HK-2 (cell line): ENCODE measurements around the gene CCL5.
"Not testable (repeated sequence)": the region's sequence is repeated elsewhere in the genome, so short reads cannot be mapped to it uniquely, and the experiment has no call there.

Experiments used
- DNase-seq: peaks from one replicate; pipeline ENCODE4 v3.0.0-alpha.2; 2018; ENCODE audit not compliant: unreplicated experiment

The CCL5 gene

DNA sequence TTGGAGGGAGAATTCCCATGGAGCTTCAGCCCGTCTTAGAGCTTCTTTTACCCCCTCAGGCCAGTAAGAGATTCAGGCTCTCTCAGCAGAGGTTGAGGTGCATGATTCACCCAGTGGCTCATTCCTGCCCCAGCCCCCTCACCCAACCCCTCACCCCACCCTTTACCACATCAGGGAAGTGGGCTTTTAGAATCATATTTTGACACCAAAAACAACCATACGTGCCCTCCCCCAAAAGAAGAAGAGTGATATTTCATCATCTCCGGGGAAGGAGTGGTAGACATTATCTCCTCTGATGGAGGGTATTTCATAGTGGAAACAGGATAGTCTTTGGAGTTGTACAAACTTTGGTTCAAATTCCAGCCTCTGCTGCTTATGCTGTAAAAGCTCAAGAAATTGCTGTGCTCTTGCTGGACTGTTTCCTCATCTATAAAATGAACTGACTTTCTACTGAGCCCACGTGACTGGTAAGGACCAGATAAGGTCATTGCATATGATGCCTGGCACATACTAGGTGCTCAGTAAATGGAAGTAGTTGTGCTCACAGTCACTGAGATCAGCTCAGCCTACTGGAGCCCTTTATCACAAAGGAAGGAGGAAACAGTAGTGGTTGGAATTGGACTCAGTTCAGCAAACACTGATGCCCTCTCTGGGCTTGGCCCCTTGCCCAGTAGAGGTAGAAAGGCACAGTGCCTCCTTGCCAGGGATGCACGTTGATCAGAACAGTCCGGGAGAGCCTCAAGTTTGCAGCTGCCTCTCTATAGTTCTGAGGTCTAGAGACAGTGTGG is 18.3 kb upstream of the CCL5 start:
- no peak for DNase-seq

DNA sequence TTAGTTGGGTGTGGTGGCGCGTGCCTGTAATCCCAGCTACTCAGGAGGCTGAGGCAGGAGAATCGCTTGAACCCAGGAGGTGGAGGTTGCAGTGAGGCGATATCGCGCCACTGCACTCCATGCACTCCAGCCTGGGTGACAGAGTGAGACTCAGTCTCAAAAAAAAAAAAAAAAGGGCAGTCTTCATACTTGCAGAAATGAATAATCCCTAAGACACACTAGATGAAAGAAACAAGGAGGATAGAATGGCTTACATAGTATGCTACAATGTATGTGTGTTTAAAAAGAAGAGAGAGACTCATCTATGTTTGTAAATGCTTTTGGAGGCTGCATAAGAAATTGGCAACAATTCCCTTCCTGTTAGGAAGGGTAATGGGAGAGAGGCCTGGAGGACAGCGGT is 17.6 kb upstream of the CCL5 start:
- not testable (repeated sequence) for DNase-seq

- no peak for DNase-seq
Observed at GRCh38 chr17:35895636-35896587, 15.8 kb upstream of the CCL5 start.

GRCh38 chr17:35894206-35894605 is 14.0 kb upstream of the CCL5 start:
- DNase-seq: no peak

GRCh38 chr17:35893751-35894150 is 13.6 kb upstream of the CCL5 start:
- no peak for DNase-seq

GRCh38 chr17:35892091-35893035 is 12.2 kb upstream of the CCL5 start:
- DNase-seq: peak; percentile 35

GRCh38 chr17:35891269-35891668 is 11.1 kb upstream of the CCL5 start:
- no peak for DNase-seq

DNA sequence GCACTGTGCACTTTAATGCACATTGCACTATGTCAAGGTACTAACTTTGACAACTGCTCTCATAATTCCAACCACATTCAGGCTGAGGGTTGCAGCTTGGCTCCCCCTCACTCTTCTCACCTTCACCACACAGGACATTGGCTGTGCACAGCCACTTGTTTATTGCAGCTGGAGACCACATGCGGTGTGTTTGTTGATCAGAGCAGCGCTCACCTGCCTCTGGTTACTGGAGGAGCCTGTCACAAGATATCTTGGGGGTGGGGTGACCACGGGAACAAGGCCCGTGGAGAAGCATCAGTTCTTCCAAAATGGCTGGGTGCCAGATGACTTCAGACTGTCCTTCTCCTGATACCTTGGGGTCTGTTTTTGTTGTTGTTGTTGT is 10.6 kb upstream of the CCL5 start:
- DNase-seq: no peak

DNA sequence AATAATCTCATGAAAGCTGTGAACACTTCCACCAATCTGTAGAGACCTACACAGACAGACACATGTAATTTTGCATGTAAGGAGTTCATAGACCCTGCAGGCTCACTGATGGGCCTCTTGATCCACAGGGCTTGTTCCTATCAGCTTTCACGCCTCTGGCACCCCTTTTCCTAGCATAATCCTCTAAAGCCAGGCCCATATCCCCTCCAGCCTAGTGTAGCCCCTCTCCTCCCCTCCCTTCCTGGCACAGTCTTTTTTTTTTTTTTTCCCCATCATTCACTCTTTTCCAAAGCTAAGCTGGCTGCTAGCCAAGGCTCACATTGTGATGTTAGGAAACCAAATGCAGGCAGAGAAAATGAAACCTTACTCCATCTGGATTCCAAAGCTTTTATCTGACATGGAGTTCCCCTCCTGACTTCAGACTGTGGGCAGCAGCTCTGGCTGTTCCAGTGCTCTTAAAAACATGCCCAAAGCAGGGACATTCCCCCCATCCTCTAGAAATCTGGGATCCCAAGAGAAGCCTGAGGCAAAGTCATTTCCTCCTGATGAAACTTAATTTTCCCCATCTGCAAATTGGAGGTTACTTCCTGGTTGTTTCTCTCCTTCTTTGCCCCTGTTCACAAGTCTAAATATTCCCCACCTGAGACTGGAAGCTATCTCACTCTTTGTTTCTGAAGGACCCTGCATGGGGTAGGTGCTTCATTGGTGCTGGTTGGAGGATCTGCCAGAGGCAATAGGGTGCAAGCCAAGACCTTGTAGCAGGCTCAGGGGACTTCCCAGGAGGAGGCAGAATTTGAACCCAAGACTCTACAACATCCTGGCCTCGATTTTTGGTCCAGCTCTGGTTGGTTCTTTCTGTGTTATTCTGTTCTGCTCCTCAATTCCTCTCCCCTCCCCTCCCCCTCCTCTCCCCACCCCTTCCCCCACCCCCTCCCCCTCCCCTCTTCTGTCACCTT is 9.9 kb upstream of the CCL5 start:
- DNase-seq: no peak

DNA sequence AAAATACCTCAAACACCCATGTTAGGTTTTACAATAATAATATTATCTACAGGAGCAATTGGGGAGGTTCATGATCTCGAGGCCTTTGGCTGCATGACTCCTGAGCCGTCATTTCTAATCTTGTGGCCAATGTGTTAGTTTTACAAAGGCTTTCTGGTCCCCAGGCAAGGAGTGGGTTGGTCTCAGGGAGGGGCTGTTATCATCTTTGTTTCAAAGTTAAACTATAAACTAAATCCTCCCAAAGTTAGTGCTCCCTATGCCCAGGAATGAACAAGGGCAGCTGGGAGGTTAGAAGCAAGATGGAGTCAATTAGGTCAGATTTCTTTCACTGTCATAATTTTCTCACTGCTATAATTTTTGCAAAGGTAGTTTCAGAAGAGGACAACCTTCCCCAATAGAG is 9.1 kb upstream of the CCL5 start:
- no peak for DNase-seq

DNA sequence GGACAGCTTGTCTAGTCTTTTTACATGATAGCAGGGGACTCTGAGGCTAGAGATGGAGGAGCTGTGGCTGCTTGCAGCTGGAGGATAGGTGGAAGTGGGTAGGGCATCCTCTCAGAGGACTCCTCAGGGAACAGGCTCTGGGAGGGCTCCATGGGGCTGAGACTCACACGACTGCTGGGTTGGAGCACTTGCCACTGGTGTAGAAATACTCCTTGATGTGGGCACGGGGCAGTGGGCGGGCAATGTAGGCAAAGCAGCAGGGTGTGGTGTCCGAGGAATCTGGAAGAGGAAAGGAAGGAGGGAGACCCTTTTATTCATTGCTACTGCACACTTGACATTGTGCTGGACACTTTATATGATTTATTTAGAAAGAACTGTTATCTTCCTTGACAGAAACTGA is 1.8 kb downstream of the CCL5 start:
- DNase-seq: no peak

GRCh38 chr17:35877345-35878029 is 2.7 kb downstream of the CCL5 start:
- no peak for DNase-seq

DNA sequence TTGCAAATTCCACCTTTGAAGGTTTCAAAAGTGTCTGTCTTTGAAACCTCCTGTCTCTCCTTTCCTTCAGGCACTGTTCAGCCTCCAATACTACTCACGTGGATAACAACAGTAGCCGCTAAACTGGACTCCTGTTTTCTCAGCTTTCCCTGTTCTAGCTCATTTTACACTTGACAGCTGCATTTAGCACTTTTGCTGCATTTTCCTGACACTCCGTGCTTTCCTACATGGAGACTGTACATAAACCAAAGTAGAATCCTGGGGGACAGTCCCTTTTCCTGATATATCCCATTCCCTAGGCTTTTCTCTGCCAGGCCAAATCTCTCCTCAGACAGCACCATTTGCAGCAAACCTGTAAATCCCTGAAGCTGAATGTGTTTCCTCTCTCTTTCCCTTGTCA is 3.6 kb downstream of the CCL5 start:
- DNase-seq: no peak

DNA sequence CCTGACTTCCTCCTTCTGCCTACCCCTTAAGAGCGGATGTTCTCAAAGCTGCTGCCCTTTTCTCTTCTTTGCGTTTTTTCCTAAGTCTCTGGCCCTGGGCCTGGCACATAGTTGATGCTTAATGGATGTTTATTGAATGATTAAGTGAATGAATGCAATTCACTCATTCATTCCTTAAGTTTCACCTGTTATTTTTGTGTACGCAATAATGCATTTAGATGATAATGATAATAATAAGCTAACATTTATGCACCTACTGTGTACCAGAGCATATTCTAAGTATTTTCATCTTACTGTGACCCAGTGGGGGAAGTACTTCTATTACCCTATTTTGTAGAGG is 4.4 kb downstream of the CCL5 start:
- DNase-seq: no peak

DNA sequence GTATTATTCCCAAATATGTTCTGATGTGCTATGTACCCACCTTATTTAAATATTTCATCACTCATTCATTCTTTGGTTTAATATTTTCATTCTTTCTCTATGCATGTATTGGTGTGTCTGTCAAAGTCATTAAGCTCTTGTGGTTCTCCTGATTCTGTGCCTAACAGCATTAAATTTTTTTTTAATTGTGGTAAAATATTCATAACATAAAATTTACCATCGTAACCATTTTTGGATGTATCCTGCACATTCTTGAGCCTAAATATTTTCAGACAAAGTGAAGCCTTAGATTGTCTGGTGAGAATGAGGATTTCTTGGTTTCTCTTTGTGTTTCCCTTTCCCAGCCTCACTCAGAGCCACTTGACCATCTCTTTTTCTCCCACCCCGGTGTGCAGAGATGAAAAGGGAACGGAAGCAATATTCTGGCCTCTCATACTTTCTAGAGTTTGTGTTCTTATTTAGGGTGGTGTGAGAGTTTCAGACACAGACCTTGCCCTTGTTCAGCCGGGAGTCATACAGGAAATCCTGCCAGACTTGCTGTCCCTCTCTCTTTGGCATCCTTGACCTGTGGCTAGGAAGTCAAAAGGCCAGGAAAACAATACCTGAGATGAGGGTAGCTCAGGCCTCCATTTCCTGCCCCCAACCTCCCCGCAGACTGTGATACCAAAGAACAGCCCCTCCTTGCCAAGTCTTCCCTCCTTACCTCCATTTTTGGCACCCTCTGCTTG is 4.9 kb downstream of the CCL5 start:
- DNase-seq: no peak

- no peak for DNase-seq
Observed at GRCh38 chr17:35872196-35872980, 7.8 kb downstream of the CCL5 start.

- DNase-seq: no peak
Observed at GRCh38 chr17:35870906-35871819, 9.0 kb downstream of the CCL5 start.

- DNase-seq: no peak
Observed at GRCh38 chr17:35868737-35869136, 11.4 kb downstream of the CCL5 start, which contains the start of gene HEATR9. Gene HEATR9 (minus strand): TSS chr17:35868891. CDS start chr17:35868742, 149 bp downstream.
